ENCODE results near the gene MICU2. TPM values are rescaled to one million over a fixed set of nuclear protein-coding genes. Genes with fewer than 3 reads are reported as not detected.

The MICU2 gene
- total and polyA plus RNA-seq, 10 of the 15 experiments (the other 5 are each of a cell fraction or from before 2014, with no cell fraction given), result 17.7 to 56.6 (median 43.8) TPM

DNA sequence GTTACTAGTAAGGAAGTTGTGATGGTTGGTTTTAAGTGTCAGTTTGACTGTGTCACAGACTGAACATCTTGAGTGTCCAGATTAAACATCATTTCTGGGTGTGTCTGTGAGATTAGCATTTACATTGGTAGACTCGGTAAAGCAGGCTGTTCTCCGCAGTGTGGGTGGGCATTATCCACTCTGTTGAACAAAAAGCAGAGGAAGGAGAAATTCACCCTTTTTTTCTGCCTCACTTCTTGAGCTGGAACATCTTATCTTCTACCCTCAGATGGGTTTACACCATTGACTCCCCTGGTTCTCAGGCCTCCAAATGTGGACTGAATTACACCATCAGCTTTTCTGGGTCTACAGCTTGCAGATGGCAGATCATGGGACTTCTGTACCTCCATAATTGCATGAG, 81.1 kb downstream of the MICU2 start (continued):
- no peak for TF ChIP-seq KDM1A (IDR thresholded peaks at IDR 0.05; ENCODE audit: borderline replicate concordance)
- TF ChIP-seq BACH1 (IDR thresholded peaks at IDR 0.05; ENCODE audit: borderline replicate concordance), result no peak

GRCh38 chr13:21522130-21522529, 81.8 kb downstream of the MICU2 start:
- POLR2A ChIA-PET, result interaction anchor here (0.6 kb wide), 1 partner anchor 52 kb away, joined by 7 read pairs; no protein-coding TSS in a partner anchor
- Histone ChIP-seq H3K27ac (ENCODE audit: control insufficient read depth, insufficient read depth) (no peak overlapping the region), H4K20me1 (ENCODE audit: control insufficient read depth, insufficient read depth) (no peaks in the 10 kb centered on the region), H3K4me2 (ENCODE audit: control insufficient read depth, insufficient read depth) (no peak overlapping the region), H3K79me2 (ENCODE audit: control insufficient read depth, insufficient read depth, low read length) (no peaks in the 10 kb centered on the region), H2AFZ (ENCODE audit: control insufficient read depth, low read depth, low read length) (no peak overlapping the region), H3K36me3 (ENCODE audit: control insufficient read depth in 2 of 2, insufficient read depth in 2 of 2, low read length in 1 of 2) (peaks cover 0 to 11% of the 10 kb centered on the region in 2 experiments; a peak in 1 of 4 replicates), H3K9ac (ENCODE audit: control insufficient read depth, insufficient read depth, low read length) (no peak overlapping the region), H3K9me3 (replicated peaks; ENCODE audit: control insufficient read depth, insufficient read depth, low read length) (no peaks in the 10 kb centered on the region), H3K27me3 (replicated peaks in 1 of 2; ENCODE audit: control insufficient read depth in 2 of 2, insufficient read depth in 2 of 2, low read length in 1 of 2) (no peaks in the 10 kb centered on the region), H3K4me3 (no peak overlapping the region), H3K4me1 (ENCODE audit: control insufficient read depth, insufficient read depth, low read length) (no peaks in the 10 kb centered on the region)
- ATAC-seq (no peak), DNase-seq (ENCODE audit: low read depth, low spot score) (no peak), FAIRE-seq (no peak)
- CTCF ChIA-PET, result interaction anchor here (1.4 kb wide), 1 partner anchor 36 kb away, joined by 4 read pairs; no protein-coding TSS in a partner anchor
- BruUV-seq (replicated peaks), result no TSS peak
- TF ChIP-seq CREM (IDR thresholded peaks at IDR 0.05; ENCODE audit: low read depth) (no peak), FOXM1 (IDR thresholded peaks at IDR 0.05; ENCODE audit: low read depth, low read length) (no peak), MEF2B (IDR thresholded peaks at IDR 0.05; ENCODE audit: partially characterized antibody, poor library complexity, severe bottlenecking) (no peak), HDGF (IDR thresholded peaks at IDR 0.05) (no peak), SP1 (IDR thresholded peaks at IDR 0.05; ENCODE audit: low read depth, low read length) (no peak), FOS (IDR thresholded peaks at IDR 0.05; ENCODE audit: borderline replicate concordance, extremely low read depth, insufficient read length) (no peak), SMARCA5 (IDR thresholded peaks at IDR 0.05) (no peak), FOXK2 (IDR thresholded peaks at IDR 0.05) (no peak), ZBTB4 (CRISPR knock-in tag; IDR thresholded peaks at IDR 0.05) (no peak), ZNF384 (IDR thresholded peaks at IDR 0.05; ENCODE audit: borderline replicate concordance, low read depth, low read length) (no peak), SRF (IDR thresholded peaks at IDR 0.05; ENCODE audit: low read depth in 2 of 2, low read length in 2 of 2) (no peak), STAT1 (conservative IDR thresholded peaks at IDR 0.05) (no peak), RCOR1 (conservative IDR thresholded peaks at IDR 0.05; ENCODE audit: low read depth, low read length) (no peak)
- TF ChIP-seq, protein P1, sequence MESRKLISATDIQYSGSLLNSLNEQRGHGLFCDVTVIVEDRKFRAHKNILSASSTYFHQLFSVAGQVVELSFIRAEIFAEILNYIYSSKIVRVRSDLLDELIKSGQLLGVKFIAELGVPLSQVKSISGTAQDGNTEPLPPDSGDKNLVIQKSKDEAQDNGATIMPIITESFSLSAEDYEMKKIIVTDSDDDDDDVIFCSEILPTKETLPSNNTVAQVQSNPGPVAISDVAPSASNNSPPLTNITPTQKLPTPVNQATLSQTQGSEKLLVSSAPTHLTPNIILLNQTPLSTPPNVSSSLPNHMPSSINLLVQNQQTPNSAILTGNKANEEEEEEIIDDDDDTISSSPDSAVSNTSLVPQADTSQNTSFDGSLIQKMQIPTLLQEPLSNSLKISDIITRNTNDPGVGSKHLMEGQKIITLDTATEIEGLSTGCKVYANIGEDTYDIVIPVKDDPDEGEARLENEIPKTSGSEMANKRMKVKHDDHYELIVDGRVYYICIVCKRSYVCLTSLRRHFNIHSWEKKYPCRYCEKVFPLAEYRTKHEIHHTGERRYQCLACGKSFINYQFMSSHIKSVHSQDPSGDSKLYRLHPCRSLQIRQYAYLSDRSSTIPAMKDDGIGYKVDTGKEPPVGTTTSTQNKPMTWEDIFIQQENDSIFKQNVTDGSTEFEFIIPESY (IDR thresholded peaks at IDR 0.05), result no peak
- TF ChIP-seq, protein P2, sequence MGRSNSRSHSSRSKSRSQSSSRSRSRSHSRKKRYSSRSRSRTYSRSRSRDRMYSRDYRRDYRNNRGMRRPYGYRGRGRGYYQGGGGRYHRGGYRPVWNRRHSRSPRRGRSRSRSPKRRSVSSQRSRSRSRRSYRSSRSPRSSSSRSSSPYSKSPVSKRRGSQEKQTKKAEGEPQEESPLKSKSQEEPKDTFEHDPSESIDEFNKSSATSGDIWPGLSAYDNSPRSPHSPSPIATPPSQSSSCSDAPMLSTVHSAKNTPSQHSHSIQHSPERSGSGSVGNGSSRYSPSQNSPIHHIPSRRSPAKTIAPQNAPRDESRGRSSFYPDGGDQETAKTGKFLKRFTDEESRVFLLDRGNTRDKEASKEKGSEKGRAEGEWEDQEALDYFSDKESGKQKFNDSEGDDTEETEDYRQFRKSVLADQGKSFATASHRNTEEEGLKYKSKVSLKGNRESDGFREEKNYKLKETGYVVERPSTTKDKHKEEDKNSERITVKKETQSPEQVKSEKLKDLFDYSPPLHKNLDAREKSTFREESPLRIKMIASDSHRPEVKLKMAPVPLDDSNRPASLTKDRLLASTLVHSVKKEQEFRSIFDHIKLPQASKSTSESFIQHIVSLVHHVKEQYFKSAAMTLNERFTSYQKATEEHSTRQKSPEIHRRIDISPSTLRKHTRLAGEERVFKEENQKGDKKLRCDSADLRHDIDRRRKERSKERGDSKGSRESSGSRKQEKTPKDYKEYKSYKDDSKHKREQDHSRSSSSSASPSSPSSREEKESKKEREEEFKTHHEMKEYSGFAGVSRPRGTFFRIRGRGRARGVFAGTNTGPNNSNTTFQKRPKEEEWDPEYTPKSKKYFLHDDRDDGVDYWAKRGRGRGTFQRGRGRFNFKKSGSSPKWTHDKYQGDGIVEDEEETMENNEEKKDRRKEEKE (IDR thresholded peaks at IDR 0.05), result no peak
- RAD21 ChIA-PET (ENCODE audit: unreplicated experiment), result no interaction called here
- 95% methylated on average over 1 of the region's 1 CpG for WGBS (ENCODE audit: insufficient coverage, insufficient replicate concordance, low lambda C conversion rate, missing lambda C conversion rate)
- SMC1A ChIA-PET (ENCODE audit: uncharacterized antibody, unreplicated experiment), result no interaction called here
- intact Hi-C loops (cut with micrococcal nuclease; ENCODE audit: unreplicated experiment) (no loop called here), in situ Hi-C loops (cut with MboI) (no loop called here)

Measured in GM12878 (cell line).